H1 (cell line): ENCODE measurements around the gene C1QL1. TPM values are rescaled to one million over a fixed set of nuclear protein-coding genes. Genes with fewer than 3 reads are reported as not detected.

Source experiments
- ATF3 ChIP-seq: IDR thresholded peaks from 2 replicates; pipeline ENCODE4 v1.6.1; 2011; ENCODE audit warnings: low read depth, mild to moderate bottlenecking, low read length; ENCODE audit not compliant: insufficient read depth
- BCL11A ChIP-seq, 2 experiments: IDR thresholded peaks; one replicate each; pipeline ENCODE4 v1.6.1; 2011; ENCODE audit warnings: low read depth in 2 of 2, low read length in 2 of 2, mild to moderate bottlenecking in 2 of 2
- BRCA1 ChIP-seq: IDR thresholded peaks from 2 replicates; pipeline ENCODE4 v1.6.1; 2012; ENCODE audit warnings: low read depth, low read length, improper control_type of control experiment
- CHD2 ChIP-seq: IDR thresholded peaks from 2 replicates; pipeline ENCODE4 v1.6.1; 2012; ENCODE audit warnings: low read length, improper control_type of control experiment
- CREB1 ChIP-seq: IDR thresholded peaks from 2 replicates; pipeline ENCODE4 v1.6.1; 2012; ENCODE audit warnings: inconsistent platforms
- FOSL1 ChIP-seq: IDR thresholded peaks from 2 replicates; pipeline ENCODE4 v1.6.1; 2011; ENCODE audit warnings: mild to moderate bottlenecking, low read depth, low read length, moderate library complexity; ENCODE audit not compliant: insufficient read depth
- HDAC2 ChIP-seq, 2 experiments: fragments of 300-600 bp in 1 of 2; sonication (generic) in 1 of 2; IDR thresholded peaks; 2 replicates each; pipeline ENCODE4 v1.6.1; 2011 to 2012; ENCODE audit warnings: low read depth in 2 of 2, low read length in 2 of 2, mild to moderate bottlenecking in 2 of 2, moderate library complexity in 2 of 2, borderline replicate concordance in 1 of 2, inconsistent platforms in 1 of 2
- KDM5A ChIP-seq: fragments of 200-600 bp; IDR thresholded peaks from 2 replicates; pipeline ENCODE4 v1.7.1; 2012; ENCODE audit warnings: mild to moderate bottlenecking, low read length, inconsistent platforms, mixed read lengths
- MAFK ChIP-seq: IDR thresholded peaks from 2 replicates; pipeline ENCODE4 v1.6.1; 2012; ENCODE audit warnings: low read depth, mild to moderate bottlenecking, improper control_type of control experiment, low read length
- RBBP5 ChIP-seq: IDR thresholded peaks from 2 replicates; pipeline ENCODE4 v1.7.1; 2012; ENCODE audit warnings: low read depth, mild to moderate bottlenecking, inconsistent platforms, low read length, moderate library complexity, borderline replicate concordance
- RFX5 ChIP-seq: IDR thresholded peaks from 2 replicates; pipeline ENCODE4 v1.6.1; 2011; ENCODE audit warnings: low read depth, low read length, improper control_type of control experiment, borderline replicate concordance
- RNF2 ChIP-seq: fragments of 200-900, 300-1000 bp; sonication (generic); IDR thresholded peaks from 2 replicates; pipeline ENCODE4 v1.7.1; 2016; ENCODE audit warnings: borderline replicate concordance, low read depth, mild to moderate bottlenecking, antibody characterized with exemption, low read length; ENCODE audit not compliant: poor library complexity, severe bottlenecking; ENCODE audit errors: missing control alignments
- SIN3A ChIP-seq, 2 experiments: IDR thresholded peaks in 1 of 2; conservative IDR thresholded peaks in 1 of 2; 2 replicates each; pipeline ENCODE4 v1.6.1; 2011 to 2012; ENCODE audit warnings: low read length in 2 of 2, improper control_type of control experiment in 1 of 2, low read depth in 1 of 2, mild to moderate bottlenecking in 1 of 2
- SIRT6 ChIP-seq: IDR thresholded peaks from one replicate; pipeline ENCODE4 v1.7.1; 2012; ENCODE audit warnings: low read length, inconsistent platforms
- polyA plus RNA-seq, 7 experiments: library from polyadenylated mRNA; depleted of rRNA in 3 of 7; stranded (reverse) in 5 of 7; unstranded in 2 of 7; fragments of >200 nt in 5 of 7; fragments of 200-250 nt in 2 of 7; gene quantifications; 1 replicate in 5 of 7; 2 replicates in 1 of 7; 4 replicates in 1 of 7; pipeline versions ENCODE4 v1.2.1 to v1.2.3, GENCODE V29; 2011 to 2013; ENCODE audit warnings: missing spikeins in 2 of 7, mixed read lengths in 2 of 7
- total RNA-seq: library from RNA; stranded (reverse); fragmentation: NEBNext Ultra II Directional; extraction: Animal tissue kit (Norgen Biotek cat#: 25700); gene quantifications from 2 replicates; pipeline ENCODE4 v1.2.1, GENCODE V29; 2021

Gene C1QL1
- total and polyA plus RNA-seq, 2 of the 8 experiments (the other 6 are each of a cell fraction or from before 2014, with no cell fraction given) = 7.6 to 10.5 TPM

GRCh38 chr17:44947461-44948314, 20.4 kb downstream of the C1QL1 start, which contains the start of gene KIF18B (continued):
- TF ChIP-seq MAFK = no peak
- TF ChIP-seq BCL11A (IDR thresholded peaks at IDR 0.05; ENCODE audit: low read depth in 2 of 2, low read length in 2 of 2) = no peak
- peak in 1 of 2 experiments; percentile 95; a peak in 2 of 4 replicates for TF ChIP-seq SIN3A (conservative IDR thresholded peaks at IDR 0.05 in 1 of 2, IDR thresholded peaks at IDR 0.05 in 1 of 2; ENCODE audit: low read depth in 1 of 2, low read length in 2 of 2)
- 0 out of 2 replicates have a peak, but pooled peaks have one; percentile 69 for TF ChIP-seq RBBP5
- peak in 1 of 2 experiments; percentile 97; a peak in 2 of 4 replicates for TF ChIP-seq HDAC2 (IDR thresholded peaks at IDR 0.05; ENCODE audit: borderline replicate concordance in 1 of 2, low read depth in 2 of 2, low read length in 2 of 2)
- no peak for TF ChIP-seq FOSL1
- no peak for TF ChIP-seq RFX5
- TF ChIP-seq SIRT6 = no peak
- TF ChIP-seq BRCA1 = no peak
- TF ChIP-seq CHD2 = peak; percentile 86
- no peak; the same call in 1 of the 2 replicates for TF ChIP-seq CREB1
- no peak for TF ChIP-seq ATF3
- no peak for TF ChIP-seq RNF2
- peak; percentile 49; the same call in 1 of the 2 replicates for TF ChIP-seq KDM5A
